Measurements from ENCODE around the gene RHOXF1.
"Not testable (repeated sequence)": the region's sequence is repeated elsewhere in the genome, so short reads cannot be mapped to it uniquely, and the experiment has no call there.

- TF ChIP-seq, protein P1, sequence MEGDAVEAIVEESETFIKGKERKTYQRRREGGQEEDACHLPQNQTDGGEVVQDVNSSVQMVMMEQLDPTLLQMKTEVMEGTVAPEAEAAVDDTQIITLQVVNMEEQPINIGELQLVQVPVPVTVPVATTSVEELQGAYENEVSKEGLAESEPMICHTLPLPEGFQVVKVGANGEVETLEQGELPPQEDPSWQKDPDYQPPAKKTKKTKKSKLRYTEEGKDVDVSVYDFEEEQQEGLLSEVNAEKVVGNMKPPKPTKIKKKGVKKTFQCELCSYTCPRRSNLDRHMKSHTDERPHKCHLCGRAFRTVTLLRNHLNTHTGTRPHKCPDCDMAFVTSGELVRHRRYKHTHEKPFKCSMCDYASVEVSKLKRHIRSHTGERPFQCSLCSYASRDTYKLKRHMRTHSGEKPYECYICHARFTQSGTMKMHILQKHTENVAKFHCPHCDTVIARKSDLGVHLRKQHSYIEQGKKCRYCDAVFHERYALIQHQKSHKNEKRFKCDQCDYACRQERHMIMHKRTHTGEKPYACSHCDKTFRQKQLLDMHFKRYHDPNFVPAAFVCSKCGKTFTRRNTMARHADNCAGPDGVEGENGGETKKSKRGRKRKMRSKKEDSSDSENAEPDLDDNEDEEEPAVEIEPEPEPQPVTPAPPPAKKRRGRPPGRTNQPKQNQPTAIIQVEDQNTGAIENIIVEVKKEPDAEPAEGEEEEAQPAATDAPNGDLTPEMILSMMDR (conservative IDR thresholded peaks at IDR 0.05; ENCODE audit: low read length): not testable (repeated sequence)
- not testable (repeated sequence) for TF ChIP-seq EZH2phosphoT487 (IDR thresholded peaks at IDR 0.05; ENCODE audit: borderline replicate concordance)
Observed at GRCh38 chrX:120146323-120146722, 30.6 kb upstream of the RHOXF1 start.

Data from Loucy (cell line).